Measurements from ENCODE around the gene YY2.
"Not testable (repeated sequence)": the region's sequence is repeated elsewhere in the genome, so short reads cannot be mapped to it uniquely, and the experiment has no call there.

Gene YY2

GRCh38 chrX:21855937-21856415, at the start of gene YY2:
TSS of gene YY2 (plus strand) at chrX:21855987. CDS start at chrX:21856485, 498 bp downstream.
- no peak for DNase-seq

GRCh38 chrX:21806691-21807090, 49.1 kb upstream of the YY2 start:
- no peak for DNase-seq

GRCh38 chrX:21811832-21812231, 44.0 kb upstream of the YY2 start:
- DNase-seq, result no peak

- DNase-seq, result no peak
These were observed 43.2 kb upstream of the YY2 start for GRCh38 chrX:21812628-21813027.

- DNase-seq, result no peak
These were observed 42.0 kb upstream of the YY2 start for GRCh38 chrX:21813612-21814368.

GRCh38 chrX:21816136-21816535, 39.7 kb upstream of the YY2 start:
- no peak for DNase-seq

GRCh38 chrX:21820170-21820569, 35.6 kb upstream of the YY2 start:
- not testable (repeated sequence) for DNase-seq

GRCh38 chrX:21821875-21822274, 33.9 kb upstream of the YY2 start:
- DNase-seq, result no peak

- DNase-seq, result no peak
These were observed 24.3 kb upstream of the YY2 start for GRCh38 chrX:21831496-21831895.

GRCh38 chrX:21837056-21837455, 18.7 kb upstream of the YY2 start:
- no peak for DNase-seq

GRCh38 chrX:21838937-21839333, 16.9 kb upstream of the YY2 start:
- no peak for DNase-seq

- DNase-seq, result peak; percentile 90
These were observed 16.2 kb upstream of the YY2 start, which contains the start of gene MBTPS2 for GRCh38 chrX:21839334-21840192. TSS of gene MBTPS2 (plus strand) at chrX:21839617. CDS start at chrX:21839735, 118 bp downstream.

- no peak for DNase-seq
These were observed 15.6 kb upstream of the YY2 start for GRCh38 chrX:21840193-21840545.

- no peak for DNase-seq
These were observed 12.6 kb upstream of the YY2 start for GRCh38 chrX:21843179-21843578.

GRCh38 chrX:21845096-21845495, 10.7 kb upstream of the YY2 start:
- no peak for DNase-seq

- DNase-seq, result no peak
These were observed 8.4 kb upstream of the YY2 start for GRCh38 chrX:21847342-21847741.

GRCh38 chrX:21853578-21853977, 2.2 kb upstream of the YY2 start:
- no peak for DNase-seq

- DNase-seq, result no peak
These were observed 717 bp downstream of the YY2 start for GRCh38 chrX:21856504-21856903.

- no peak for DNase-seq
These were observed 7.5 kb downstream of the YY2 start for GRCh38 chrX:21863241-21863640.

GRCh38 chrX:21865436-21865835, 9.6 kb downstream of the YY2 start:
- DNase-seq, result no peak

GRCh38 chrX:21870494-21870893, 14.7 kb downstream of the YY2 start:
- DNase-seq, result no peak

GRCh38 chrX:21873063-21873775, 17.4 kb downstream of the YY2 start:
- no peak for DNase-seq

- not testable (repeated sequence) for DNase-seq
These were observed 18.4 kb downstream of the YY2 start for GRCh38 chrX:21874182-21874581.
